ENCODE measurements around the gene PRKAR2A. TPM values are rescaled to one million over a fixed set of nuclear protein-coding genes. Genes with fewer than 3 reads are reported as not detected.
"Not testable (repeated sequence)": the region's sequence is repeated elsewhere in the genome, so short reads cannot be mapped to it uniquely, and the experiment has no call there.

PRKAR2A gene
- total RNA-seq, 1 donor from 2014 or later = 43.6 TPM

- no peak for DNase-seq (ENCODE audit: low spot score)
These were observed 120.2 kb downstream of the PRKAR2A start for GRCh38 chr3:48727511-48727910.

GRCh38 chr3:48725185-48725855 lies 122.4 kb downstream of the PRKAR2A start:
- DNase-seq (ENCODE audit: low spot score) = not testable (repeated sequence)

- DNase-seq (ENCODE audit: low spot score) = no peak
These were observed 123.9 kb downstream of the PRKAR2A start for GRCh38 chr3:48723725-48724124.

- not testable (repeated sequence) for DNase-seq (ENCODE audit: low spot score)
These were observed 124.4 kb downstream of the PRKAR2A start for GRCh38 chr3:48723293-48723692.

GRCh38 chr3:48716982-48717746 lies 130.5 kb downstream of the PRKAR2A start, which contains the start of gene IP6K2:
Gene IP6K2 (minus strand): TSS chr3:48717221. CDS start chr3:48695291, 21,930 bp downstream.
- DNase-seq (ENCODE audit: low spot score) = peak; percentile 99

GRCh38 chr3:48716508-48716981 lies 131.1 kb downstream of the PRKAR2A start:
- no peak for DNase-seq (ENCODE audit: low spot score)

- no peak for DNase-seq (ENCODE audit: low spot score)
These were observed 132.4 kb downstream of the PRKAR2A start for GRCh38 chr3:48715174-48715800.

GRCh38 chr3:48711727-48712126 lies 135.9 kb downstream of the PRKAR2A start:
- no peak for DNase-seq (ENCODE audit: low spot score)

GRCh38 chr3:48709051-48709461 lies 138.6 kb downstream of the PRKAR2A start:
- DNase-seq (ENCODE audit: low spot score) = no peak

- DNase-seq (ENCODE audit: low spot score) = no peak
These were observed 139.2 kb downstream of the PRKAR2A start for GRCh38 chr3:48708481-48708889.

- no peak for DNase-seq (ENCODE audit: low spot score)
These were observed 140.5 kb downstream of the PRKAR2A start for GRCh38 chr3:48707157-48707556.

GRCh38 chr3:48702320-48702920 lies 145.3 kb downstream of the PRKAR2A start:
- no peak for DNase-seq (ENCODE audit: low spot score)

GRCh38 chr3:48700731-48701405 lies 146.8 kb downstream of the PRKAR2A start:
- DNase-seq (ENCODE audit: low spot score) = no peak

GRCh38 chr3:48698891-48699290 lies 148.8 kb downstream of the PRKAR2A start:
- no peak for DNase-seq (ENCODE audit: low spot score)

- DNase-seq (ENCODE audit: low spot score) = no peak
These were observed 149.7 kb downstream of the PRKAR2A start for GRCh38 chr3:48697952-48698351.

GRCh38 chr3:48696601-48697000 lies 151.1 kb downstream of the PRKAR2A start:
- DNase-seq (ENCODE audit: low spot score) = no peak

Other genes starting within 250 kb of the PRKAR2A start
- gene UQCRC1, start 238.2 kb downstream of the PRKAR2A start, total RNA-seq = 178 TPM
- gene TMEM89, start 226.1 kb downstream of the PRKAR2A start, total RNA-seq = not detected
- 12.3 TPM for gene SLC26A6, start 212.4 kb downstream of the PRKAR2A start, total RNA-seq
- 1.5 TPM for gene CELSR3, start 185.0 kb downstream of the PRKAR2A start, total RNA-seq
- gene NCKIPSD, start 162.0 kb downstream of the PRKAR2A start, total RNA-seq = 21.6 TPM
- 97.0 TPM for gene IP6K2, start 130.7 kb downstream of the PRKAR2A start, total RNA-seq
- 10.9 TPM for gene SLC25A20, start 51.0 kb upstream of the PRKAR2A start, total RNA-seq
- gene ARIH2, start 71.0 kb upstream of the PRKAR2A start, total RNA-seq = 123 TPM
- 47.2 TPM for gene P4HTM, start 142.4 kb upstream of the PRKAR2A start, total RNA-seq
- gene WDR6, start 159.5 kb upstream of the PRKAR2A start, total RNA-seq = 210 TPM
- 37.0 TPM for gene DALRD3, start 170.7 kb upstream of the PRKAR2A start, total RNA-seq
- 122 TPM for gene NDUFAF3, start 174.2 kb upstream of the PRKAR2A start, total RNA-seq
- gene IMPDH2, start 181.5 kb upstream of the PRKAR2A start, total RNA-seq = 268 TPM
- 131 TPM for gene QRICH1, start 246.2 kb upstream of the PRKAR2A start, total RNA-seq